ENCODE measurements around the gene OR6J1. TPM values are rescaled to one million over a fixed set of nuclear protein-coding genes. Genes with fewer than 3 reads are reported as not detected.

The OR6J1 gene
- total RNA-seq, 1 donor from 2014 or later: not detected

DNA sequence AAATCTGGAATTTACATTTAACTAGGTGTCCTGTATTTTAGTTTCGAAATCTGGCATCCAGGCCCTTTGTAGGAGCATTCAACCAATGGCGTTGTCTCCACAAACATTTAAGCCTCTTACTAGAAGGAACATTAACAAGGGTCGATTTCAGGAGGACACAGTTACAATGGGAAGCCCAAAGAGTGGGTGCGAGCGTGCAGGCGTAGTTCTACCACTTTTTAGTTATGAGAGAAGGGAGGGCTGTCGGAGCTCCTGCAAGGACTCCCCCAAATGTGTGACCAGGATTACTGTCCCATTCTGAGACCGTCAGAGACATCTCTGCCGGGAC, 46.4 kb downstream of the OR6J1 start:
- Mint-ChIP-seq H3K9me3 (no peaks in the 10 kb centered on the region), H3K27ac (peak overlapping the region; percentile 79), H3K36me3 (peaks cover 9% of the 10 kb centered on the region), H3K4me3 (peak overlapping the region; percentile 92), H3K4me1 (peaks cover 21% of the 10 kb centered on the region), H3K27me3 (ENCODE audit: low read depth) (peaks cover 25% of the 10 kb centered on the region)
- TF ChIP-seq, protein P1, sequence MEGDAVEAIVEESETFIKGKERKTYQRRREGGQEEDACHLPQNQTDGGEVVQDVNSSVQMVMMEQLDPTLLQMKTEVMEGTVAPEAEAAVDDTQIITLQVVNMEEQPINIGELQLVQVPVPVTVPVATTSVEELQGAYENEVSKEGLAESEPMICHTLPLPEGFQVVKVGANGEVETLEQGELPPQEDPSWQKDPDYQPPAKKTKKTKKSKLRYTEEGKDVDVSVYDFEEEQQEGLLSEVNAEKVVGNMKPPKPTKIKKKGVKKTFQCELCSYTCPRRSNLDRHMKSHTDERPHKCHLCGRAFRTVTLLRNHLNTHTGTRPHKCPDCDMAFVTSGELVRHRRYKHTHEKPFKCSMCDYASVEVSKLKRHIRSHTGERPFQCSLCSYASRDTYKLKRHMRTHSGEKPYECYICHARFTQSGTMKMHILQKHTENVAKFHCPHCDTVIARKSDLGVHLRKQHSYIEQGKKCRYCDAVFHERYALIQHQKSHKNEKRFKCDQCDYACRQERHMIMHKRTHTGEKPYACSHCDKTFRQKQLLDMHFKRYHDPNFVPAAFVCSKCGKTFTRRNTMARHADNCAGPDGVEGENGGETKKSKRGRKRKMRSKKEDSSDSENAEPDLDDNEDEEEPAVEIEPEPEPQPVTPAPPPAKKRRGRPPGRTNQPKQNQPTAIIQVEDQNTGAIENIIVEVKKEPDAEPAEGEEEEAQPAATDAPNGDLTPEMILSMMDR (IDR thresholded peaks at IDR 0.05; ENCODE audit: unreplicated experiment): no peak
- DNase-seq (ENCODE audit: low spot score in 2 of 2, unreplicated experiment in 2 of 2): no peak

- Mint-ChIP-seq H3K27ac (no peak overlapping the region), H3K9me3 (no peaks in the 10 kb centered on the region), H3K4me1 (peaks cover 21% of the 10 kb centered on the region), H3K36me3 (peaks cover 5% of the 10 kb centered on the region), H3K4me3 (peak overlapping the region; percentile 92), H3K27me3 (ENCODE audit: low read depth) (peaks cover 29% of the 10 kb centered on the region)
- TF ChIP-seq, protein P1 (IDR thresholded peaks at IDR 0.05; ENCODE audit: unreplicated experiment): no peak
- no peak for DNase-seq (ENCODE audit: low spot score in 2 of 2, unreplicated experiment in 2 of 2)
Measured at GRCh38 chr14:22597265-22597664, 46.9 kb downstream of the OR6J1 start.

DNA sequence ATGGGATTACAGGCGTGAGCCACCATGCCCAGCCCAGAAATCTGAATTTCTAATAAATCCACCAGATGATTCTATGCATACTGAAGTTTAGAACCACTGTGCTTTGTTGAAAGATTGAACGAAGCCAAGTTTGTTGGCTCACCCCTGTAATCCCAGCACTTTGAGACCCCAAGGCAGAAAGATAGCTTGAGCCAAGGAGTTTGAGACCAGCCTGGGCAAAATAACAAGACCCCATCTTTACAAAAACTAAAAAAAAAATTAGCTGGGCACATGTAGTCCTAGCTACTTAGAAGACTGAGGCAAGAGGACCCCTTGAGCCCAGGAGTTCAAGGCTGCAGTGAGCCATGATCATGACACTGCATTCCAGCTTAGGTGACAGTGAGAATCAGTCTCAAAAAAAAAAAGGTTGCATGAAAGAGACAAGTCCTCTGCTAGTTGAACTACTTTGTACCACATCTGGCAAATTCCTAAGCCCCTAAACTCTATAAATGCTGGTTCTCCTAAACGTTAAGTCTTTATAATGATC, 47.7 kb downstream of the OR6J1 start:
- Mint-ChIP-seq H3K36me3 (no peaks in the 10 kb centered on the region), H3K27ac (no peak overlapping the region), H3K4me1 (peaks cover 21% of the 10 kb centered on the region), H3K27me3 (ENCODE audit: low read depth) (peaks cover 35% of the 10 kb centered on the region), H3K4me3 (no peak overlapping the region), H3K9me3 (no peaks in the 10 kb centered on the region)
- TF ChIP-seq, protein P1 (IDR thresholded peaks at IDR 0.05; ENCODE audit: unreplicated experiment): no peak
- no peak for DNase-seq (ENCODE audit: low spot score in 2 of 2, unreplicated experiment in 2 of 2)

GRCh38 chr14:22594156-22594716, 49.9 kb downstream of the OR6J1 start:
- Mint-ChIP-seq H3K4me3 (no peak overlapping the region), H3K4me1 (peaks cover 20% of the 10 kb centered on the region), H3K27me3 (ENCODE audit: low read depth) (peaks cover 35% of the 10 kb centered on the region), H3K27ac (no peak overlapping the region), H3K36me3 (no peaks in the 10 kb centered on the region), H3K9me3 (no peaks in the 10 kb centered on the region)
- TF ChIP-seq, protein P1 (IDR thresholded peaks at IDR 0.05; ENCODE audit: unreplicated experiment): no peak
- DNase-seq (ENCODE audit: low spot score in 2 of 2, unreplicated experiment in 2 of 2): no peak

- peaks cover 15% of the 10 kb centered on the region for H3K4me1 Mint-ChIP-seq
- no peak for DNase-seq (ENCODE audit: low spot score in 2 of 2, unreplicated experiment in 2 of 2)
- TF ChIP-seq, protein P1 (IDR thresholded peaks at IDR 0.05; ENCODE audit: unreplicated experiment): no peak
- H3K27me3 Mint-ChIP-seq (ENCODE audit: low read depth): peaks cover 35% of the 10 kb centered on the region
- H3K36me3 Mint-ChIP-seq: no peaks in the 10 kb centered on the region
- no peaks in the 10 kb centered on the region for H3K9me3 Mint-ChIP-seq
- no peak overlapping the region for H3K27ac Mint-ChIP-seq
- H3K4me3 Mint-ChIP-seq: no peak overlapping the region
Measured at GRCh38 chr14:22593601-22594000, 50.6 kb downstream of the OR6J1 start.
